Choroid plexus epithelial cell (primary cell): ENCODE measurements around the gene SLC6A17.

Experiments used
- DNase-seq: peaks from one replicate; pipeline ENCODE4 v3.0.0-alpha.2; 2010; ENCODE audit warnings: low read depth
- H3K4me3 ChIP-seq: 2 replicates; pipeline ENCODE4 v1.5.1; 2011; ENCODE audit warnings: low read depth, mild to moderate bottlenecking, control low read depth, low read length, moderate library complexity
- TF ChIP-seq, protein P1 (sequence below): conservative IDR thresholded peaks from 2 replicates; pipeline ENCODE4 v1.5.1; 2011; ENCODE audit warnings: low read depth, mild to moderate bottlenecking, control low read depth, inconsistent platforms, low read length, moderate library complexity

The SLC6A17 gene

DNA sequence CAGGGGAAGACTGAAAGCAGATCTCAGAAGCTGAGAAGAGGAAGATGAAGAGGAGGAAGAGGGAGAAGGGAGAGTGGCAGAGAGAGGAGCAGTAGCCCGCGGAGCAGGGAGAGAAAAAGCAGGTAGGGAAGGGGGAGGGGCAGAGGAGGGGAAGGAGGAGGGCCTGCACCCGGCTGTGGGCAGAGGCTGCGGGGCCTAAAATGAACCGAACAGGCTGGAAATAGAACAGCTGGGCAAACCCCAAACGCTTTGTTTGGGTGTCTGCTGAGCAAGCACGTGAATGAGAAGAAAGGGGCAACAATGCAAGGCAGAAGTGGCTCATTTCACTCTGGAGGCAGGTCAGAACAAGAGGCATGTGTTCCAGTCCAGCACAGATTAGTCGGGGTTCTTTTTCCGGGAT lies 93.3 kb downstream of the SLC6A17 start:
- TF ChIP-seq, protein P1, sequence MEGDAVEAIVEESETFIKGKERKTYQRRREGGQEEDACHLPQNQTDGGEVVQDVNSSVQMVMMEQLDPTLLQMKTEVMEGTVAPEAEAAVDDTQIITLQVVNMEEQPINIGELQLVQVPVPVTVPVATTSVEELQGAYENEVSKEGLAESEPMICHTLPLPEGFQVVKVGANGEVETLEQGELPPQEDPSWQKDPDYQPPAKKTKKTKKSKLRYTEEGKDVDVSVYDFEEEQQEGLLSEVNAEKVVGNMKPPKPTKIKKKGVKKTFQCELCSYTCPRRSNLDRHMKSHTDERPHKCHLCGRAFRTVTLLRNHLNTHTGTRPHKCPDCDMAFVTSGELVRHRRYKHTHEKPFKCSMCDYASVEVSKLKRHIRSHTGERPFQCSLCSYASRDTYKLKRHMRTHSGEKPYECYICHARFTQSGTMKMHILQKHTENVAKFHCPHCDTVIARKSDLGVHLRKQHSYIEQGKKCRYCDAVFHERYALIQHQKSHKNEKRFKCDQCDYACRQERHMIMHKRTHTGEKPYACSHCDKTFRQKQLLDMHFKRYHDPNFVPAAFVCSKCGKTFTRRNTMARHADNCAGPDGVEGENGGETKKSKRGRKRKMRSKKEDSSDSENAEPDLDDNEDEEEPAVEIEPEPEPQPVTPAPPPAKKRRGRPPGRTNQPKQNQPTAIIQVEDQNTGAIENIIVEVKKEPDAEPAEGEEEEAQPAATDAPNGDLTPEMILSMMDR = no peak
- no peak for DNase-seq

DNA sequence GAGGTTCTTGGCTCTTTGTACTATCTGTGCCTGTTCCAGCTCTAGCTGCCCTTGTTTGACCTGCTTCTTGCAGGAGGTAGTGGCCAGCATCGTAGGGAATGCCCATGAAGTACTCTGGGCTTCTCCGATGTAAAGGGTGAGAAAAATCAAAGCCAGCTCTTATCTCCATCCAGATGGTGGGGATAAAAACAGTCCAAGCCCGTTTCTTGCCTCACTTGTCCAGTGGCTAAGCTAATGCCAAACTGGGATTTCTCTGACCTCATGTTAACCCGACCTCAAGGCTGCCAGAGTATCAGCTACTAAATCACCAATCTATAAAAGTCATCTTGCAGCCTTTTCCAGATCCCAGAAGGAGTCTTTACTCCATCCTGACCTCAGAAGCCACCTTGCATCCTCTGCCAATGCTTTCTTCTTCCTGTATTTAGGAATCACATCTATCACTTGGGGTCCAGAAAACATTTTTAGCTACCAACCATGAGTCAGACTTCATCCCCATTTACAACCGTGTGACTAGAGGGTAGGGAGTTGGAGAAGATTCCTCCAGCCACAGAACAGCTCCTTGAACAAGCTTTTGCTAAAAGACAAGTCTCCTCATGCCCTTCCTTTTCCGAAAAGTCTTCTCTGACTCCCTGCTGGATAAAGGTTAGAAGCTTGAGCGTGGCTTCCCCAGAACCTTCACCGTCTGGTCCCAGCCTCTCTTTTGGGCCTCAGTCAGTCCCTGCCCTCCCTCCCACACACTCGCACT lies 95.8 kb downstream of the SLC6A17 start:
- TF ChIP-seq, protein P1 = no peak
- no peak overlapping the region for H3K4me3 ChIP-seq
- DNase-seq = no peak

More for the DNA sequence above, 93.3 kb downstream of the SLC6A17 start:
- H3K4me3 ChIP-seq = no peak overlapping the region

DNA sequence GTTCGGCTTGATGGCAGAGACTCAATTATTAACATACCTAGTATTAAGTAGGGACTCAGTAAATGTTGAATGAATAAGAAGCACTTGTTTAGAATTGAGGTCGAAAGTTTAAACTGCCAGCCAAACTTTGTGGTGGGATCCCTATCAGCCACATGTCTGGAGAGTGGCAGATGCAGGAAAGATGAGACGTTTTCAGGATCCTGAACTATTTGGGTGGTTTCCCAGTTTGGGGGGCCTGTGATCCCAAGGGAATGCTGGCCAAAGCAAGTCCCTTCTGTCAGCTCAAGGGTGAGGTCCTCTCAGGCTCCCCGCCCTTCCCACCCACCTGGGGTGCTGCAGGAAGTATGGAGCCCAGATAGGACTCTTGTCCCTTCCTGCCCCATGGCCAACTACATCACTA lies 98.5 kb downstream of the SLC6A17 start:
- H3K4me3 ChIP-seq = no peak overlapping the region
- TF ChIP-seq, protein P1 = no peak
- DNase-seq = no peak

DNA sequence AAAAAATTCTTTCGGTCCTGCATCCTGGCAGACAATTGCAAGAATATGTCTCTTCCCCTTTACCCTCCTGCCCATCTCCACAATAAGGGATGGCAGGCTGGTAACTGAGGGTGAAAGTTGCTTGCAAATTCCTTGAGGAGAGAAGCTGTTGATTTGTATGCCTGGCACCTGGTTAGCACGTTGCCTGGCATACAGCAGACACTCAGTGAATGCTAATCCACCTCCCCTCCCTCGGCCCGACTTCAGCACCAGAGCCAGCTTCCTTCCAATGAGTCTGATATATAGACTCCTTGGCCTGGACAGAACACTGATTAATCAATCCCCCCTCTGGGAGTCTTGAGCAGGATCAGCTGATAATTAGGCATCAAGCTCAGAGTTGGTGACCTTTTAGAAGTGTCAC lies 99.0 kb downstream of the SLC6A17 start:
- H3K4me3 ChIP-seq = no peak overlapping the region
- TF ChIP-seq, protein P1 = no peak
- DNase-seq = no peak

DNA sequence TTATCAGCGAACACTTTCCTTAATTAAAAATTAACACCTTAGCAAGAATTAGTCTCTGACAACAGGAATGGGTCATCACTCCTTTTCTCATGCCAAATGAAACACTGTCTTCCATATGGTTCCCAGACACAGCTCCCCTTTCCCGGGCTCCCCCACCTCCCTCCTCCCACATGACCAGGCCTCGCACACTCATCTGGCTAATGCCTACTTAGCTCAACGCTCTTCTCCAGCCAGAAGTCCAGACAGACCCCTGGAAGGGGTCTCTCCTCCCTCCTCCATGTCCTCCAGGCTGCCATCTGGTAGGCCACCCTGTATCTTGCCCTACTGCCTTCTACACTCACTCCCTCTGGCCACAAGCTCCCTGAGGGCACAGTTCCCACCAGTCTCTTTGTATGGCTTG lies 99.7 kb downstream of the SLC6A17 start:
- H3K4me3 ChIP-seq = no peak overlapping the region
- no peak for DNase-seq
- TF ChIP-seq, protein P1 = no peak

DNA sequence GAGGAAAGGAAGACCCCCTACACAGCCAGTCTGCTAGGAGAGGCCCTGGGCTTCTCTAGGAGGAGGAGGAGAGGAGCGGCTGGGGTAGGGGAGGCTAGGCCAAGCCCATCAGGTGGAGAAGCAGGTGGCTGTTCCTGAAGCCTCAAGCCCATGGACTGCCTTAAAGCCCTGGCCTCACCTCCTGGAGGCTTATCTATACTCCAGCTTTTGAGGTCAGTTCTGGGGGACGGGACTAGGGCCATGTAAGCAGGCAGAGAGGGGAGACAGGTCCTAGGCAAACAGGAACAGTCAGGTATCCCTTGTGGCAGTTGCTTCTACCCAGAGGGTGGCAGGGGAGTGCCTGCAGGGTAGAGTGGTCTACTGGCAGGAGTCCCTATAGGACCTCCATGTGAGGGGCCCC lies 100.5 kb downstream of the SLC6A17 start:
- no peak for DNase-seq
- no peak overlapping the region for H3K4me3 ChIP-seq
- TF ChIP-seq, protein P1 = no peak
